Stimulated activated CD4-positive, alpha-beta T cell treated with anti-CD3 and anti-CD28 coated beads, Interleukin-1b, Interleukin-23, amount 100 ng/mL, for 24 hours (primary cell): ENCODE data around the gene LPP.

Experiments
- DNase-seq, 4 experiments: peaks; one replicate each; pipeline ENCODE4 v3.0.0-alpha.2; 2020; ENCODE audit warnings: low read depth in 4 of 4, low spot score in 1 of 4

Gene LPP

DNA sequence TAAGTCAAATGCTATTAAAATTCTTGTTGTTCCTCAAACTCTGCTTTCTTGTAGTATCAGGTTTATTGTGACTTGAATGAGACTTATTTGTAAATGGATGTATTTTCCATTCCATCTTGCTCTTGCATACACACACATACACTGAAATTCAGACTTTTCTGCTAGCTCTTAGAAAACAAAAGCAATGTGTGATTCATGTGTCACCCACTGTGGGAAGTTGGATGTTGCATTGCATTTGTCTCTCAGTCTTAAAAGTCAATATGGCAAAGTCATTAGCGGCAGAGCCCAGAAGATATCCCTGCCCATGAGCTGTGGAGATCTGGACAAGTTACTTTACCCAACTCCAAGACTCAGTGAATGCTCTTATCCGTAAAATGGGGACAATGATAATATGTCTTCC is 660.6 kb downstream of the LPP start:
- no peak for DNase-seq

DNA sequence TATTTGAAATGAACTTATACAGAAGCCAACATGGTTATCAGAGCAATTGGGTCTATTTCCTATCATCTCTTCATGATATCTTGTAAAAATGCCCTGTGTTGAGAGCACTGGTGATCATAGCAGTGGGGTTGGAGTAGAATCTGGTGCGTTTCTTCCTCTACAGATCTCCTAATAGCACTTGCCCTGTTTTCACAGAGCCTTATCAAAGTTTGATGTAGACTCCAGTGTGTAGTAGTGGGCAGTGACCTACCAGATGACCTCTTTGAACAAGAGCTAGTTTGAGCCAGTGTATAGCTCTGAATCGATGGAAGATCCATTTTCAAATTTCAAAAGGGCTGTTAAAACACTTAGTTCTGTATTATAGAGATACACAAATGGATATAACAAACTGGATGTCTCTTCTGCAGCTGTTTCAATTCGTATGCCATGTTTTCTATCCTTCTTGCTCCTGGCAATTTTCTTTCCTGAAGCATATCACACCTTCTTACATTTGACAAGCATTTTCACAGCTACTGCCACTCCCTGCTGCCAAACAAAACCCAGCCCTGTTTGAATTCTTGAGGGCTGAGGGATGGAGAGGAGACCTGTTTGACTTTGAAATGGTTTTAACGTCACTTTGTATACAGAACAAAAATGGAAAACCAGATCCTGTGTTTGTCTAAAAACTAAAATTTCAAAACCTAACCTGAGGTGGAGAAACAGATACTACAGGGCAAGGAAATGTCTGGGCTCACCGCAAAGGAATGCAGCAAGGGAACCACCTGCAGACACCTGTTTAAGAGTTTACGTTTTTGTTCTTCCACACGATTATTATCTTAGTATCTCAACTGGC is 663.4 kb downstream of the LPP start:
- no peak for DNase-seq

DNA sequence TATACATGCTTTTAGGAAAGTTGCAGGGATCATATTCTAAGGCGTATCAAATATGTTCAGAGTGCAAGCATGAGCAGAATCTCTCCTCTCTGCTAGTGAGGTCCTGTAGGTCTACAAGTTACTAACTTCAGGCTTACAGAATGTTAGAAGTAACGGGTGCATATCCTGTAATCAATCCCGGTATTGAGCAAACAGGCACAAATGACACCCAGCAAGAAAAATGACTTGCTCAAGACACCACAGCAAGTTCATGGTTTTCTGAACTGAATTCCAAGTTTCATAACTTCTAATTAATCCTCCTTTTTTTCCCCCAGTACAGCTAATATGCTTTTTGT is 663.9 kb downstream of the LPP start:
- DNase-seq: no peak

DNA sequence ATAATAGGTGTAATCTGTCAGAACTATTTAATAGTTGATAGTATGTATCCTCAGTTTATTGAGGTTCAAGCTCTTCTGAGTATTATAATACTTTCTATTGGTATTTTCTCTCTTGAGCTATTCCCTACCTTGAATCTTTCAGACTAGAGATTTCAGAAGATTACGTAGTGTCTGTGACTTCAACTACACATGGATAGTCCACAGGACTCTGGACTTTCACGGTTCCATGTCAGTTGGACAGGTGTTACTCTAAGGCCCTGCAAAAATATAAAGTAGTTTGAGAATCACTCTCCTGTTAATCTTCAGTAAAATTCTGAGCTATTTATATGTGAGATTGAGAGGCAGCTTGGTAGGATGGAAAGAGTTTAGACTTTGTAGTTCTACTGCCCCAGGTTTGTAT is 664.3 kb downstream of the LPP start:
- DNase-seq: no peak

DNA sequence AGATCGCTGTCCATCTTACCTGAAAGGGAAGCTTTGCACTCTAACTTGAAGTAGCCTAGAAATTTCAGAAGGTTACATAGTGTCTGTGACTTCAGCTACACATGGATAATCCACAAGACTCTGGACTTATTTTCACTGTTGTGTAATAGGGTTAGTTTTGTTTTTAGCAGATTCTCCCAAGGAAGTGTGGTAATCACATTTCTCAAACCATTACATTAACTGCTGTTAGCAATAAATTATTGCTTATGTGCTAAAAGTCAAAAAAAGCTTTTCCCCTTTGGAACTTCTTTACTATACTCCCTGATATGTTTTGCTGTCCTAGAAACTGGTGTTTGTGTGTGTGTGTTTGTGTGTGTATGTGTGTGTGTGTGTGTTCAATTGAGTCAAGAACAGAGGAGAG is 666.0 kb downstream of the LPP start:
- DNase-seq: no peak

DNA sequence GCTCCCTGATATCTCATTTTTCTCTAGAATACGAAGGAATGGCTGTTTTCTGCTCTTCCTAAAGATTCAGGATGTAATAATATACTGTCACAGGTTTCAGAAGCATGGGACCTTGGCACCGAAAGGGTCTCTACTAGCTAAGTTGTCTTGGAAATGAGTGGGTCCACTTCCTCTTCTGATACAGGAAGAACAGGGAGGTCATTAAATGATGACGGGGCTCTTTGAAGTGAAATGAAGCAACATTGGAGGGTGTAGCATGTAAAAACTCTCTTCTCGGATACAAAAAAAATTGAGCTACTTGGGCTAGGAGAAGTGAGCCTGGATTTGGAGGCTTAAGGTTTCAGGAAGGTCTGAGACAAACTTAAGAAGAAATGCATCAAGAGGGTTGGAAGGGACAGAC is 668.0 kb downstream of the LPP start:
- no peak for DNase-seq

DNA sequence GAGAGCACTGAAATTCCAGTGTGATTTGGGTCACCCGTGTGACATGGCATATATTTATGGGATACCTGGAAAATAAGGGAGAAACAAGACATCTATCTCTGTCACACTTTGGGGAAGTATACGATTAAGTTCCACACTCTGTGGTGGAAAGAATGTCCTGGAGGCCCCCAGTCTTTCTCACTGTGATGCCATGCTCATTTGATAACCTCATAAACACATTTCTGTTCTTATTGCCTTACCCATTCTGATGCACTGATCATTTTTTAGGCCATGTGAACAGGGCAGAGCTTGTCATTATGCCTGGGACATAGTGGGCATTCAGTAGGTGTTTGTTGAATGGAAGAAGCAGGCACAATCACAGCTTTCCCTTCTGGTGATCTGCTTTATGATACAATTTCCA is 668.5 kb downstream of the LPP start:
- no peak for DNase-seq

DNA sequence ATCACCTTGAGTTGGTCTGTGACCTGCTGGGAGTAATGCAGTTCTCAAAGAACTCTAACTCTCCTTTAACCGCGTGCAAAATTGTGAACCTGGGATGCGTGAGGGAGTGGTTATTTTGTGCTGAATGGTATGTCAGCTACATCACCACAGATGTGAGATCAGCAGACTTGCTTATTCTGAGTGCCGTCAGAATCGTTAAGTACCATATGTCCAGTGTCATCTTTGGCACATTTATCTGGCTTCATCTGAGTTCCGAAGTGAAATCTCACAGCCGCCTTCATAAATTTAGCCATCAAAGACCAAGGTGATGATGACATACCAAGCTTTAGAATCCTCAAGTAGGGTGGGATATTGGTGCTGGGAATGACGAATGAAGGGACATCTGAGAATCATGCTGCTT is 670.6 kb downstream of the LPP start:
- DNase-seq: no peak

DNA sequence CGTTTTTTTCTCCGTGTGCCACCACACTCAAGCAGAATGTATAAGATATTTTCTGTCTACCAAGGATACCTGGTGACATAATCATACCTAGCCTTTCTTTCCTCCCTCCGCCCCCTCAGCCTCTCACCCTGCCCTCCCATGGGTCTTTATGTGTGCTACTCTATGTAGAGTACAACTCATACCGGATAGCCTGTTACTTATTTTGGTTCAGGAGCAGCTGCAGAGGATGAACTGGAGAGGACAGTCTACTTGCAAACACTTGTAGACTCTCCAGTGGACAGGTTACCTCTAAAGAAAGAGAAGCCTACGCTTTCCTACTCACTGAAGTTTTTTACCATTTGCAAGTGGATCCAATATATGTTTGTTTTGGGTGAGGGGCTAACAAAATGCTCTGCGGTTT is 671.9 kb downstream of the LPP start:
- no peak for DNase-seq

DNA sequence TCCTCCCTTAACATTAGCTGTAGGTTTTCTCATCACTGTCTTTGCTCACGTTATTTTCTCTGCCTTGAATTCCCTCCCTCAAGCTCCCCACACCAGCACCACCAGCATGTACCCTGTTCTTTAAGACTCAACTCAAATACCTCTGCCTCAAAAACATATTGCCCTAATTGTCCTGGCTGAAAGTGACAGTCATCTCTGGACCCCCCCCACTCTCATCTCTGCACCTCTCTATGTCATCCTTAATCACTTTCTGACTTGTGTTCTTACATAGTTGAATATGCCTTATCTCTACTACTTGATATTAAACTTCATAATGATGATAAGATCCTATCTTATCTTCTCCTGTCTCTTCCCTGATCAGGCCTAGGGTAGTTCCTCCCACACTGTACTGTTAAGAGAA is 672.6 kb downstream of the LPP start:
- DNase-seq: no peak

DNA sequence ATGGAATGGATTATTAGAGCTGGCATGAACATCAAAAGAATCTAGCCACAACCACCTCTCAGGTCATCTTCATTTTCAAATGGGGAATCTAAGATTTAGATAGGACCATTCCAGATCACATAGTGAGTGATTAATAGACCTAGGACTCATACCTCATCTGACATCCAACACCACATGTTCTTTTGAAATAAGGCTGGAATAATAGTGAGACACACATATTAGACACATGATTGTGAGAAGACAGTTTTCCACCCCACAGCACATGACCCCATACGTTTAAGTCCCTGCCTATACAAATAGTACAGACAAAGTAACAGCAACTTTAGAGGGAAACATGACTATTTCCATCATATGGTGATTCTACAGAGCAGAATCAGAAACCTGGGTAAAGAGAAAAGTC is 673.1 kb downstream of the LPP start:
- DNase-seq: no peak

DNA sequence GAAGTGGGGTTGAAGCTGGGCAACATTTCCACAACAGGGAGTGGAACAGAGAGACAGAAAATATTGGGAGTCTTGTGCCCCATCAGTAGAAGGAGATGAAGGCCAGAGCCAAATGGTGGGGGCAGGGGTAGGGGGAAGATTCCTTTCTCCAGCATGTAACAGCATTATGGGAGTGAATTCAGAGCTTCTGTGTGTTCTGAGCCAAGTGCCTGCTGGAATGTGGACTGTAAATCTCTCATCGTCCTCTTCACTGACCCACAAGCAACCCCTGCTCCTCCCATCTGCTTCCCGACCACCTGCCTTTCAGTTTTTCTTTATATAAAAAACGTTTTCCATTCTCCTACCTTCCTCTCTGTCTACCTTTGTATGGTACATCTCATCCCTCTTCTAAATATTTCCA is 673.6 kb downstream of the LPP start:
- no peak for DNase-seq

DNA sequence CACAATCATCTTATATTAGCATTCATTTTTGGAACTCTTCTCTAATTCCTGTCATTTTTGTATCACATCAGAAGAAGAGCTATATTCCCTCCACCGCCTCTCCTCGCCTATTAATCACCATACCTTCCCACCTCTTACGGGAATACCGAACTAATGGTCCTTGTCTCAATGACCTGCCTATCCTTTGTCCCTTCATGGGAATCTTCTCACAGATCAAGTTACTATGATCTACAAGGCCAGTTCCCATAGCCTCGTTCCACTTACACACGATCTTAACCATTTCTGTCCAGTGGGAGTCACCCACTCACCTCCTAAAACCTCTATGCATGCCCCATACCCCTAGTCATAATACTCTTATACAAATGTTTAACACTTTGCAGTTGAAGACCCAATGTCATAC is 675.2 kb downstream of the LPP start:
- no peak for DNase-seq

DNA sequence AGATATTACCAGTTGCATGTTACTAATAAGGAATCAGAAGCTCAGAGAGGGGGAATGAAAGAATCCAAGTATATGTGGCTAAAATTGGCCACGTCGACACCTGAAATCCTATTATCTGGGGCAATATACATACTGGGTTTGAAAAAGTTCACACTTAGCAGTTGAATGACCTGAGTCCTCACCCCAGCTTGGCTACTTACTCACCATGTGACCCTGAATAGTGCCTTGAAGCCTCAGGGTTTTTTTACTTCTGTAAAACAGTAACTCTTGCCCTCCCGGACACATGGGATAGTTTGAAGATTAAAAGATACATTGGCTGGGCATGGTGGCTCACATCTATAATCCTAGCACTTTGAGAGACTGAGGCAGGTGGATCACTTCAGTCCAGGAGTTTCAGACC is 675.6 kb downstream of the LPP start:
- DNase-seq: no peak

DNA sequence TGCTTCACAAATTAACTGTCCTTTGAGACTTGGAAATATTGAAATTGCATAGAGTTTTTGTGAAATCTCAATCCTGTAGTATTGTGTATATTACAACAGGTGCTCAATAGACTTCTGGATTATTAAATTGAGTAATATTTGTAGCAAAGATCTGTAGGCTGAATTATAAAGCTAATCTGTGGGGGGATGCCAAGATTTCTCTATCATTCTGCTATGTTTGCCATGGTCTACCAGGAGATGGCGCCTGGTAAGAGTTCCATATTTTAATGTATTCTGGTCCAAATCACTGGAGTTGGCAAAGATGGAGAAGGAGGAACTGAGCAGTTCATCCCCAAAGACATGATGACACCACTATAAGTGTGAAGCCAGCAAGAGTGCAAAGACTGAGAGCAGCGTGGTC is 676.9 kb downstream of the LPP start:
- no peak for DNase-seq

DNA sequence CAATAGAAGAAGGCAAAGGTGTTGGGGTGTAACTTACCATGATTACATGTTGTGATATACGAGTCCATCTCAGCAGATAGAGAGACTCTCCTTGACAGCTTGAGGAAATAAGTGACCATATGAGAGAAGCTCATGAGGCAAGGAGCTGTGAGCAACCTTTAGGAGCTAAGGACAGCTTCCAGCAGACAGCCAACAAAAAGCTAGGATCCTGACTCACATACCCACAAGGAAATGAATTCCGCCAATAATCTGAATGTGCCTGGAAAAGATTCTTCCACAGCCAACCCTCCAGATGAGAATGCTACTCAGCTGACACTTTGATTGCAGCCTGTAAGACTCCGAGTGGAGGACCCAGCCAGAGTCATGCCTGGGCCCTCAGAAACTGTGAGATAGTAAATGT is 678.2 kb downstream of the LPP start:
- no peak for DNase-seq

DNA sequence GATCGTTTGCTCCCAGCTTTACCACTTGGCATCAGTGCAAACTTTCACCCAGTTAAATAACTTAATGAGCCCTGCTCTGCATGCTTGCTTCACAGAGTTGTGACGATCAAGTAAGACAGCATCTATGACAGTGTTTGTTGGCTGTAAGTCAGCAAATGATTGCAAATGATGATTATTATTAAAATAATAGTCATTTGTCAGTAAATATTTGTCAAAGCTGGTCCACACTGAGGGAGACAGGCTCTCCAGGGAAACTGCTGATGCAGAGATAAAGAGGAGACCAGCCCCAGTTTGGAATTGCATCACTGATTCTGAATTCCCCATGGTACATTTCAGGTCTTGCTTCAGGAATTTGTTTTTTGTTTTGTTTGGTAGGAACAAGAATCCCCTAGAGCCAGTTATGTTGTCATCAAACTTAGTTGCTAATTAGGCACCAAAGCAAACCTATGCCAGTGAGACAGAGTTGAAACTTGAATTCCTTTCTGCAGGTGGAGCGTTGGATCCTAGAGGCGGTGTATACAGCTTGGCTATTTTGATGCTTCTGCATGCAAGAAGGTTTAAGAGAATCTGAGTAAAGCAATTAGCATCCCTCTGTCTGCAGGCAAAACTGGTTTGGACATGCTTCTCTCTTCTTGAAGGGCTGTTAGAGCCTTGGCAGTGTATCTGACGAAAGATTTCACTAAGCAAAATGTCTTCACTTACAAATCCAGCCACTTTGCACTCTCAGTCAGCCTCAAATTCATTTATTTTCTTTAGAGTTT is 679.2 kb downstream of the LPP start:
- no peak for DNase-seq

DNA sequence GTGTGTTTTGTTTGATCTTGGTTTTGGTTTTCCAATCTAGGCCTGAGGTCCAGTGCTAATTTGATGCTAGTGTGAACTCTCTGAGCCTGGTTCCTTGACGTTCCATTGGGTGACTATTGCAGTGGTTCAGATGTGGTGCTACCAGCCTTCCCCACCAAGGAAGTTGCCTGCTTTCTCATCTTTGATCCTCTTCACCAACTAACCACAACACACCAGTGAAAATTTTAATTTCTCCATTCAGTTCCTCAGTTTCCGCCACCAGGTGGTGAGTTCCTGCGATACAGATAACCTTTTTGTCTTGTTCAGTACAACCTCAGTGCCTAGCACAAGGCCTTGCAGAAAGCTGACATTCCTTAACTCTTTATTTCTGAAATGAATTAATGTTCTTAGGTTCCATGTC is 680.4 kb downstream of the LPP start:
- DNase-seq: peak in 1 of 4 experiments; percentile 4

DNA sequence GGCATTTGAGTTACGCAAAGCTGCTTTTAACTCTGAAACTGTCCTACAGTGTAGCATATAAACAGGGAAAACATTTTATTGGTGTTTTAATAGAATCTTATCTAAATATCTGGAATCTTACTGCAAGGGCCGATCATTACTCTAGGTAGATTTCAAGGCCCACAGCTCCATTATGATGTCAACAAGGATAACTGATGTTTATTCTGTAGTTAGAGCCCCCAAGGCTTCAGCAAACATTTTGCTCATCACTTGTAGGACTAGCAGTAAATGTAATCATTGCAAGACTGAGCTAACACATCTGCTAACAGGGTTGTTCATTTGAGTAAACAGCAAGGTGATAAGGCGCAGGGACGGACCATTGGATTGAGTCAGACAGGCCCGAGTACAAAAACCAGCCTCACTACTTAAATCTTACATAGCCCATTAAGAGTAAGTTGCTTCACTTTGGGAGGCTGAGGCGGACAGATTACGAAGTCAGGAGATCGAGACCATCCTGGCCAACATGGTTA is 685.3 kb downstream of the LPP start:
- no peak for DNase-seq

DNA sequence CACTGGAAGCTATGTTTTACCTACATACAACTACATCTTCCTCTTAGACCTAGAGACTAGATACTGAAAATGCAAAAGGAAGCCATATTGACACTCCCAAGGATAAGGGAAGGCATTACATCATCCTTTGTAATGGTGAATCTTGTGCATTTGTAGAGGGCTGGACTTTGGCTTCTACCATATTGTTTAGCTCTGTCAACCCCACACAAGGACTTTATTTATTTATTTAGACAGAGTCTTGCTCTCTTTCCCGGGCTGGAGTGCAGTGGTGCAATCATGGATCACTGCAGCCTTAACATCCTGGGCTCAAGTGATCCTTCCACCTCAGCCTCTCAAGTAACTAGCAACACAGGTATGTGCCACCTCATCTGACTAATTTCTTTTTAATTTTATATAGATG is 686.3 kb downstream of the LPP start:
- no peak for DNase-seq

DNA sequence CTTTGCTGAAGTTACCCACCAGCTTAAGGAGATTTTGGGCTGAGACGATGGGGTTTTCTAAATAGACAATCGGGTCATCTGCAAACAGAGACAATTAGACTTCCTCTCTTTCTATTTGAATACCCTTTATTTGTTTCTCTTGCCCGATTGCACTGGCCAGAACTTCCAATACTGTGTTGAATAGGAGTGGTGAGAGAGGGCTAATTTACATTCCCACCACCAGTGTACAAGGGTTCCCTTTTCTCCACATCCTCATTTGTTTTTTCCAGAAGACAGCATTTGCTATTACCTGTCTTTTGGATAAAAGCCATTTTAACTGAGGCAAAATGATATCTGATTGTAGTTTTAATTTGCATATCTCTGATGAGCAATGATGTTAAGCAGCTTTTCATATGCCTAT is 687.9 kb downstream of the LPP start:
- DNase-seq: no peak

DNA sequence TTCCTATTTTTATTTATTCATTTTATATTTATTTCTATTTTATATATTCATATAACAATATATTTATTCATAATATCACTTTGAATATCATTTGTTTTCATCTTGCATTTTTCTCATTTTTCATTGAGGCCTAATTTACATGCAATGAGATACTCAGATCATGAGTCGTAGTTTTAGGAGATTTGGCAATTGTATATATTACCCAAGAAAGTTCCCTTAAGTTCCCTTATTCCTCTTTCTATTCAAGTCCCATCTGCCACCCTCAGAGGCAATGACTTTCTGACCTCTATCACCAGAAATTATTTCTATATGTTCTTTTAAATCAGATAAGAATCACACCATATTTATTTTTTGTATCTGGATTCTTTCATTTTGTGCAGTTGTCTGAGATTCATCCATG is 688.7 kb downstream of the LPP start:
- no peak for DNase-seq

DNA sequence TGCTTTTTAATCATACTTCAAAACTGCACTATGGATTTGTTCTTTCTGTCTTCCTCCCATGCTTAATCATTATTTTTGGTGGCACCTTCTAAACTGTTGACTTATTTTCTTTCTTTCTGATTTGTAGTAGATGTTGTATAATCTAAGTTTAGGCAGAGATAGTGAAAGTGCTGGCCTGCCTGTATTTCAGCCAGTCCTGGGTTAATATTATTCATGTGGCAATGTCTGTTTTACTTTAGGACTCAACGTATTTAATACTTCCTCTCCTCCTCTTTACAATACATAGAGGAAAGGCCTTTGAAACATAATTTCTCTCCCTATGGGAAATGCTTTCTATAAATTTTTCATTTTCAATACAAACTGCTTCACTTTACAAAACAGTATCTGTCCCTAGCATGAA is 690.1 kb downstream of the LPP start:
- no peak for DNase-seq
